OCI-LY3 (cell line): ENCODE measurements around the gene IFI27.

ENCODE experiments used
- CTCF ChIP-seq: fragments of 200-600, 300-600 bp; sonication (generic); IDR thresholded peaks from 2 replicates; pipeline ENCODE4 v1.5.1; 2014; ENCODE audit warnings: antibody characterized with exemption, low read length, low read depth
- EZH2phosphoT487 ChIP-seq: fragments of 200-600 bp; shearing (Covaris generic); IDR thresholded peaks from 2 replicates; pipeline ENCODE4 v1.6.1; 2018; ENCODE audit warnings: antibody characterized with exemption, mixed run types, low read depth

DNA sequence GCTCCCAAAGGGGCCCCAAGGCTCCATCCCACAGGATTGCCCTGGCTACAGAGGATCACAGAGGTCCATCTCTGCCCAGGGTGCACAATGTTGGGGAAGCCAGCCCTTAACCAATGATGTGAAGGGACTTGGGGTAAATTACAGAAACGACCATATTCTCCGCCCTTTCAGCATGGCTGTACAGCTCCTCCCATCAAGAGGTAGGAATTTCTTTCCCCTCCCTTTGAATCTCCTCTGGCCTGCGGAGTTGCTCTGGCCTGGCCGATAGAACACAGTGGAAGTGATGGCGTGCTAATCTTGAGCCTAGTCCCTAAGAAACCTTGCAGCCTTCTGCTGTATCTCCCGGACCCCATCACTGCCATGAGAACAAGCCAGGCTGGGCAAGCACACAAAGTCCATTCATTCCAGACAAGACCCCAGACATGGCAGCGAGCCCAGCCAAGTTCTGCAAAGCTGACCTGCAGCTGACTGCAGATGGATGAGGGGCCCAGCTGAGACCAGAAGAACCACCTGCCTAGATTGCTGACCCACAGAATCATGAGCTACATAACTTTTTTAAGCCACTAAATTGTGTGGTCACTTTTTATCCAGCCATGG lies 6.9 kb upstream of the IFI27 start:
- TF ChIP-seq CTCF (no peak), EZH2phosphoT487 (no peak)
